Endothelial cell of umbilical vein (primary cell): Measurements from ENCODE around the gene ZC3H6. TPM values are rescaled to one million over a fixed set of nuclear protein-coding genes. Genes with fewer than 3 reads are reported as not detected.

Source experiments
- BruUV-seq: library from RNA; stranded (reverse); fragments of 400-500 nt; replicated peaks from 2 replicates; lab custom pipeline; 2021; lab: Mats Ljungman, UMichigan
- CTCF ChIA-PET: fragments of 300-600, 350-600 bp; sonication (Branson Sonifier 250); formaldehyde crosslinking; loops from one replicate; lab custom pipeline; 2021; ENCODE audit warnings: antibody characterized with exemption, inconsistent platforms; lab: Charles Lee
- POLR2A ChIA-PET: fragments of 300-600, 350-600 bp; sonication (Branson Sonifier 250); formaldehyde crosslinking; loops from one replicate; lab custom pipeline; 2021; ENCODE audit warnings: antibody characterized with exemption, inconsistent platforms; lab: Charles Lee
- DNase-seq: peaks from one replicate; pipeline ENCODE4 v3.0.0-alpha.2; 2011; ENCODE audit warnings: low read depth, low spot score
- FAIRE-seq: peaks from 2 replicates; lab custom pipeline; 2011; peaks lifted over from hg19 to GRCh38; lab: Jason Lieb, UNC
- H2AFZ ChIP-seq: 2 replicates; pipeline ENCODE4 v1.6.0; 2012; ENCODE audit warnings: low read depth, low read length, control low read depth, inconsistent platforms
- H3K27ac ChIP-seq: 2 replicates; pipeline ENCODE4 v1.5.1; 2011; ENCODE audit warnings: low read depth, mild to moderate bottlenecking, control low read depth, low read length, moderate library complexity; ENCODE audit not compliant: insufficient read depth
- H3K27me3 ChIP-seq, 2 experiments: 2 replicates each; pipeline versions ENCODE4 v1.6.0 to v1.6.1; 2011; ENCODE audit warnings: low read length in 2 of 2, mixed read lengths in 1 of 2; ENCODE audit not compliant: control insufficient read depth in 2 of 2, insufficient read depth in 2 of 2
- H3K36me3 ChIP-seq, 2 experiments: 2 replicates in 1 of 2; 3 replicates in 1 of 2; pipeline ENCODE4 v1.5.1; 2011; ENCODE audit warnings: low read length in 2 of 2, mild to moderate bottlenecking in 1 of 2, moderate library complexity in 1 of 2; ENCODE audit not compliant: control insufficient read depth in 2 of 2, insufficient read depth in 2 of 2; ENCODE audit errors: extremely low read depth in 1 of 2
- H3K4me1 ChIP-seq: 3 replicates; pipeline ENCODE4 v1.5.1; 2011; ENCODE audit warnings: mild to moderate bottlenecking, low read length; ENCODE audit not compliant: control insufficient read depth, insufficient read depth; ENCODE audit errors: extremely low read depth
- H3K4me2 ChIP-seq: 2 replicates; pipeline ENCODE4 v1.6.1; 2011; ENCODE audit warnings: low read length, control low read depth, mixed read lengths; ENCODE audit not compliant: insufficient read depth
- H3K4me3 ChIP-seq, 3 experiments: fragments of 200-600 bp in 1 of 3; sonication (generic), shearing (Covaris generic) in 1 of 3; replicated peaks in 1 of 3; 2 replicates each; pipeline ENCODE4 v1.5.1; 2011 to 2016; ENCODE audit warnings: control low read depth in 3 of 3, low read length in 3 of 3, mild to moderate bottlenecking in 2 of 3, inconsistent platforms in 1 of 3, low read depth in 1 of 3, moderate library complexity in 1 of 3; ENCODE audit not compliant: insufficient read depth in 1 of 3
- H3K79me2 ChIP-seq: 2 replicates; pipeline ENCODE4 v1.6.0; 2012; ENCODE audit warnings: low read length, inconsistent platforms; ENCODE audit not compliant: control insufficient read depth, insufficient read depth
- H3K9ac ChIP-seq: replicated peaks from 2 replicates; pipeline ENCODE3; 2011; ENCODE audit warnings: low read length, control low read depth; ENCODE audit not compliant: insufficient read depth; ENCODE audit errors: extremely low read depth
- H3K9me1 ChIP-seq: replicated peaks from 3 replicates; pipeline ENCODE4 v1.6.0; 2011; ENCODE audit warnings: mild to moderate bottlenecking, low read length; ENCODE audit not compliant: control insufficient read depth, insufficient read depth; ENCODE audit errors: extremely low read depth
- H3K9me3 ChIP-seq: replicated peaks from 2 replicates; pipeline ENCODE4 v1.5.1; 2012; ENCODE audit warnings: low read length, inconsistent platforms; ENCODE audit not compliant: control insufficient read depth, insufficient read depth
- H4K20me1 ChIP-seq: replicated peaks from 2 replicates; pipeline ENCODE3; 2011; ENCODE audit warnings: mild to moderate bottlenecking, low read length; ENCODE audit not compliant: control insufficient read depth, insufficient read depth; ENCODE audit errors: extremely low read depth
- CTCF ChIP-seq, 2 donors: IDR thresholded peaks; 1 replicate in 1 of 2; 2 replicates in 1 of 2; pipeline ENCODE4 v1.5.1; 2011; ENCODE audit warnings: low read length in 2 of 2, mild to moderate bottlenecking in 2 of 2, moderate library complexity in 2 of 2, control low read depth in 1 of 2, inconsistent platforms in 1 of 2, low read depth in 1 of 2; ENCODE audit not compliant: insufficient read depth in 1 of 2; ENCODE audit errors: extremely low read depth in 1 of 2
- EZH2 ChIP-seq: IDR thresholded peaks from 2 replicates; pipeline ENCODE4 v1.6.1; 2012; ENCODE audit warnings: borderline replicate concordance, low read depth, mild to moderate bottlenecking, moderate library complexity, low read length, inconsistent platforms; ENCODE audit not compliant: severe bottlenecking
- FOS ChIP-seq: IDR thresholded peaks from 2 replicates; pipeline ENCODE4 v1.6.1; 2011; ENCODE audit warnings: mild to moderate bottlenecking, low read length, moderate library complexity, borderline replicate concordance; ENCODE audit not compliant: insufficient read depth
- GATA2 ChIP-seq: IDR thresholded peaks from 2 replicates; pipeline ENCODE4 v1.7.0; 2011; ENCODE audit warnings: low read depth, mild to moderate bottlenecking, moderate library complexity, mixed read lengths, low read length; ENCODE audit not compliant: insufficient read length, insufficient read depth
- JUN ChIP-seq: IDR thresholded peaks from 2 replicates; pipeline ENCODE4 v1.6.1; 2011; ENCODE audit warnings: borderline replicate concordance, low read depth; ENCODE audit not compliant: insufficient read length, insufficient read depth
- MAX ChIP-seq: IDR thresholded peaks from 2 replicates; pipeline ENCODE4 v1.6.1; 2011; ENCODE audit not compliant: insufficient read depth, insufficient read length
- MYC ChIP-seq: IDR thresholded peaks from one replicate; pipeline ENCODE4 v1.6.1; 2011; ENCODE audit warnings: mild to moderate bottlenecking, low read depth, low read length
- POLR2A ChIP-seq: IDR thresholded peaks from 2 replicates; pipeline ENCODE4 v1.6.1; 2012; ENCODE audit warnings: low read depth, mild to moderate bottlenecking, control low read depth, low read length
- POLR2AphosphoS5 ChIP-seq: IDR thresholded peaks from 2 replicates; pipeline ENCODE4 v1.6.1; 2012; ENCODE audit warnings: low read depth, mild to moderate bottlenecking, control low read depth, low read length, moderate library complexity; ENCODE audit not compliant: insufficient read depth
- dilution Hi-C: fragments of 300-500 bp; cut with MboI; formaldehyde crosslinking; loops from one replicate; pipeline ENCODE4 v1.15.0; 2019; ENCODE audit warnings: low sequenced_read_pairs; ENCODE audit not compliant: extremely low pct_ligation_motif_present
- intact Hi-C: fragments of 100-400 bp; cut with micrococcal nuclease; formaldehyde crosslinking; loops from one replicate; pipeline ENCODE4 v1.10.0; 2022
- polyA plus RNA-seq, 4 experiments: library from polyadenylated mRNA; depleted of rRNA in 3 of 4; stranded (reverse) in 3 of 4; unstranded in 1 of 4; fragments of >200 nt; gene quantifications; 2 replicates each; pipeline versions ENCODE4 v1.2.1 to v1.2.3, GENCODE V29; 2011 to 2012; ENCODE audit warnings: missing spikeins in 1 of 4
- total RNA-seq: library from RNA; stranded (reverse); gene quantifications from 2 replicates; pipeline ENCODE4 v1.2.3, GENCODE V29; 2021

ZC3H6 gene
- total and polyA plus RNA-seq, 2 donors (not counting 3 experiments of a cell fraction or from before 2014, with no cell fraction given), result 0.46 to 3.0 TPM

- no peak for FAIRE-seq
- ChIA-PET POLR2A (no interaction called here), CTCF (no interaction called here)
- TF ChIP-seq MYC (no peak), GATA2 (no peak), MAX (no peak), CTCF (IDR thresholded peaks at IDR 0.05; ENCODE audit: extremely low read depth in 1 of 2, insufficient read depth in 1 of 2, low read depth in 1 of 2, low read length in 2 of 2) (no peak), EZH2 (no peak), JUN (no peak), FOS (no peak), POLR2A (no peak), POLR2AphosphoS5 (no peak)
- peaks cover 28% of the 10 kb centered on the region for H3K4me1 ChIP-seq
- no TSS peak for BruUV-seq
- no peak overlapping the region for H3K4me3 ChIP-seq
- no peak overlapping the region for H3K4me2 ChIP-seq
- H4K20me1 ChIP-seq, result no peaks in the 10 kb centered on the region
- no peaks in the 10 kb centered on the region for H3K79me2 ChIP-seq
- dilution Hi-C loops (no loop called here), intact Hi-C loops (no loop called here)
- DNase-seq, result no peak
- no peaks in the 10 kb centered on the region for H3K9me1 ChIP-seq
- peak overlapping the region; percentile 67 for H2AFZ ChIP-seq
- no peak overlapping the region for H3K9ac ChIP-seq
- H3K36me3 ChIP-seq, result no peaks in the 10 kb centered on the region
- H3K9me3 ChIP-seq, result no peaks in the 10 kb centered on the region
- H3K27ac ChIP-seq, result no peak overlapping the region
- H3K27me3 ChIP-seq, result no peaks in the 10 kb centered on the region
These were observed 29.0 kb downstream of the ZC3H6 start for GRCh38 chr2:112304298-112304941.
